HEK293T (cell line): Measurements from ENCODE around the gene GAGE2A.
A peak's percentile ranks its signal among the peaks of the same experiment; 100 is the strongest.
"Not testable (repeated sequence)": the region's sequence is repeated elsewhere in the genome, so short reads cannot be mapped to it uniquely, and the experiment has no call there.

Source experiments
- CTCF ChIA-PET: fragments of 350-600 bp; formaldehyde crosslinking; extraction: SDS; loops from one replicate; lab custom pipeline; 2021; ENCODE audit warnings: antibody characterized with exemption, inconsistent platforms; lab: Yijun Ruan, JAX
- POLR2A ChIA-PET: fragments of 350-600 bp; formaldehyde crosslinking; extraction: SDS; loops from one replicate; lab custom pipeline; 2020; ENCODE audit warnings: antibody characterized with exemption, inconsistent platforms; lab: Yijun Ruan, JAX
- DNase-seq: peaks from one replicate; pipeline ENCODE4 v3.0.0; 2012; ENCODE audit warnings: mixed read lengths; ENCODE audit errors: extremely low spot score
- ARNT ChIP-seq: fragments of 450-650 bp; IDR thresholded peaks from 2 replicates; pipeline ENCODE4 v1.6.1; 2017; ENCODE audit warnings: mild to moderate bottlenecking
- BHLHE40 ChIP-seq: fragments of 450-650 bp; IDR thresholded peaks from 2 replicates; pipeline ENCODE4 v1.6.1; 2016; ENCODE audit warnings: mild to moderate bottlenecking, moderate library complexity, borderline replicate concordance
- CTBP1 ChIP-seq: fragments of 450-650 bp; IDR thresholded peaks from 2 replicates; pipeline ENCODE4 v1.6.1; 2016; ENCODE audit warnings: borderline replicate concordance
- ELF4 ChIP-seq: fragments of 450-650 bp; IDR thresholded peaks from 2 replicates; pipeline ENCODE4 v1.6.1; 2017; ENCODE audit warnings: antibody characterized with exemption
- FOXA1 ChIP-seq: fragments of 450-650 bp; IDR thresholded peaks from 2 replicates; pipeline ENCODE4 v1.6.1; 2016; ENCODE audit warnings: mild to moderate bottlenecking
- FOXK2 ChIP-seq: fragments of 450-650 bp; IDR thresholded peaks from 2 replicates; pipeline ENCODE4 v1.6.1; 2016; ENCODE audit warnings: mild to moderate bottlenecking
- FOXM1 ChIP-seq: fragments of 450-650 bp; IDR thresholded peaks from 2 replicates; pipeline ENCODE4 v1.6.1; 2017; ENCODE audit warnings: mild to moderate bottlenecking, borderline replicate concordance
- HDGF ChIP-seq: fragments of 450-650 bp; IDR thresholded peaks from 2 replicates; pipeline ENCODE4 v1.6.1; 2017; ENCODE audit warnings: antibody characterized with exemption, borderline replicate concordance
- L3MBTL2 ChIP-seq: fragments of 450-650 bp; conservative IDR thresholded peaks from 2 replicates; pipeline ENCODE4 v1.6.1; 2016; ENCODE audit warnings: mild to moderate bottlenecking
- LEF1 ChIP-seq: fragments of 450-650 bp; IDR thresholded peaks from 2 replicates; pipeline ENCODE4 v1.6.1; 2017; ENCODE audit warnings: mild to moderate bottlenecking, borderline replicate concordance
- NFRKB ChIP-seq: fragments of 450-650 bp; IDR thresholded peaks from 2 replicates; pipeline ENCODE4 v1.6.1; 2016; ENCODE audit warnings: mild to moderate bottlenecking, moderate library complexity
- TARDBP ChIP-seq: fragments of 450-650 bp; IDR thresholded peaks from 2 replicates; pipeline ENCODE4 v1.6.1; 2016
- ZNF384 ChIP-seq: fragments of 450-650 bp; IDR thresholded peaks from 2 replicates; pipeline ENCODE4 v1.6.1; 2016
- TF ChIP-seq, protein P1 (sequence below): fragments of 450-650 bp; IDR thresholded peaks from 2 replicates; pipeline ENCODE4 v1.6.1; 2016

Gene GAGE2A, protein sequence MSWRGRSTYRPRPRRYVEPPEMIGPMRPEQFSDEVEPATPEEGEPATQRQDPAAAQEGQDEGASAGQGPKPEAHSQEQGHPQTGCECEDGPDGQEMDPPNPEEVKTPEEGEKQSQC

DNA sequence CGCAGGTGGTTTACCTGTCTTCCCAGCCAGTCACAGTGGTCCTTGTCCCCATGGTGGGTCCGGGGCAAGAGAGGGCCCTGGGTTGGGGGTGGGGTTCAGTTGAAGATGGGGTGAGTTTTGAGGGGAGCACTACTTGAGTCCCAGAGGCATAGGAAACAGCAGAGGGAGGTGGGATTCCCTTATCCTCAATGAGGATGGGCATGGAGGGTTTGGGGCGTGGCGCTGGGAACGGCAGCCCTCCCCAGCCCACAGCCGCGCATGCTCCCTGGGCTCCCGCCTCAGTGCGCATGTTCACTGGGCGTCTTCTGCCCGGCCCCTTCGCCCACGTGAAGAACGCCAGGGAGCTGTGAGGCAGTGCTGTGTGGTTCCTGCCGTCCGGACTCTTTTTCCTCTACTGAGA lies at the start of gene GAGE2A:
TSS of gene GAGE2A (plus strand) at position 301 of the 400 bp plus-strand sequence. CDS start 1,155 bp downstream, outside the sequence.
- POLR2A ChIA-PET, CTCF ChIA-PET, DNase-seq: not testable (repeated sequence)

DNA sequence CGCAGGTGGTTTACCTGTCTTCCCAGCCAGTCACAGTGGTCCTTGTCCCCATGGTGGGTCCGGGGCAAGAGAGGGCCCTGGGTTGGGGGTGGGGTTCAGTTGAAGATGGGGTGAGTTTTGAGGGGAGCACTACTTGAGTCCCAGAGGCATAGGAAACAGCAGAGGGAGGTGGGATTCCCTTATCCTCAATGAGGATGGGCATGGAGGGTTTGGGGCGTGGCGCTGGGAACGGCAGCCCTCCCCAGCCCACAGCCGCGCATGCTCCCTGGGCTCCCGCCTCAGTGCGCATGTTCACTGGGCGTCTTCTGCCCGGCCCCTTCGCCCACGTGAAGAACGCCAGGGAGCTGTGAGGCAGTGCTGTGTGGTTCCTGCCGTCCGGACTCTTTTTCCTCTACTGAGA lies 47.9 kb upstream of the GAGE2A start, which contains the start of gene GAGE12D:
TSS of gene GAGE12D (plus strand) at position 301 of the 400 bp plus-strand sequence. CDS start 1,155 bp downstream, outside the sequence.
- DNase-seq, POLR2A ChIA-PET, CTCF ChIA-PET: not testable (repeated sequence)

DNA sequence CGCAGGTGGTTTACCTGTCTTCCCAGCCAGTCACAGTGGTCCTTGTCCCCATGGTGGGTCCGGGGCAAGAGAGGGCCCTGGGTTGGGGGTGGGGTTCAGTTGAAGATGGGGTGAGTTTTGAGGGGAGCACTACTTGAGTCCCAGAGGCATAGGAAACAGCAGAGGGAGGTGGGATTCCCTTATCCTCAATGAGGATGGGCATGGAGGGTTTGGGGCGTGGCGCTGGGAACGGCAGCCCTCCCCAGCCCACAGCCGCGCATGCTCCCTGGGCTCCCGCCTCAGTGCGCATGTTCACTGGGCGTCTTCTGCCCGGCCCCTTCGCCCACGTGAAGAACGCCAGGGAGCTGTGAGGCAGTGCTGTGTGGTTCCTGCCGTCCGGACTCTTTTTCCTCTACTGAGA lies 38.3 kb upstream of the GAGE2A start, which contains the start of gene GAGE12E:
TSS of gene GAGE12E (plus strand) at position 301 of the 400 bp plus-strand sequence. CDS start 1,155 bp downstream, outside the sequence.
- CTCF ChIA-PET, POLR2A ChIA-PET, DNase-seq: not testable (repeated sequence)

DNA sequence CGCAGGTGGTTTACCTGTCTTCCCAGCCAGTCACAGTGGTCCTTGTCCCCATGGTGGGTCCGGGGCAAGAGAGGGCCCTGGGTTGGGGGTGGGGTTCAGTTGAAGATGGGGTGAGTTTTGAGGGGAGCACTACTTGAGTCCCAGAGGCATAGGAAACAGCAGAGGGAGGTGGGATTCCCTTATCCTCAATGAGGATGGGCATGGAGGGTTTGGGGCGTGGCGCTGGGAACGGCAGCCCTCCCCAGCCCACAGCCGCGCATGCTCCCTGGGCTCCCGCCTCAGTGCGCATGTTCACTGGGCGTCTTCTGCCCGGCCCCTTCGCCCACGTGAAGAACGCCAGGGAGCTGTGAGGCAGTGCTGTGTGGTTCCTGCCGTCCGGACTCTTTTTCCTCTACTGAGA lies 28.8 kb upstream of the GAGE2A start, which contains the start of gene GAGE12F:
TSS of gene GAGE12F (plus strand) at position 301 of the 400 bp plus-strand sequence. CDS start 1,155 bp downstream, outside the sequence.
- POLR2A ChIA-PET, CTCF ChIA-PET, DNase-seq: not testable (repeated sequence)

DNA sequence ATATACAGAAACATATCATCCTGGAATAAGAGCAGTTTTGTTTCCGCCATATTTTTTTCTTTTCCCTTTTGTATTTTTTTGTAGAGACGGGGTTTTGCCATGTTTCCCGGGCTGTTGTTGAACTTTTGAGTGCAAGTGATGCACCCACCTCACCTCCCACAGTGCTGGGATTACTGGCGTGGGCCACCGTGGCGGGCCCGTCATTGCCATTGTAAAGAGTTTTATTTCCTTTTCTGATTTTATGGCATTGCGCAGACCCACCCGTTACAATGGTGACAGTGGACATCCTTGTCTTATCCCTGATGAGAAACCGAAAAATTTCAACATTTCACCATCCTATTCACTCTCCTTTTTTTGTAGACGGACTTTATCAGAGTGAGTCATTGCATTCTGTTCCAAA lies 20.6 kb upstream of the GAGE2A start:
- CTCF ChIA-PET, DNase-seq, POLR2A ChIA-PET: not testable (repeated sequence)

DNA sequence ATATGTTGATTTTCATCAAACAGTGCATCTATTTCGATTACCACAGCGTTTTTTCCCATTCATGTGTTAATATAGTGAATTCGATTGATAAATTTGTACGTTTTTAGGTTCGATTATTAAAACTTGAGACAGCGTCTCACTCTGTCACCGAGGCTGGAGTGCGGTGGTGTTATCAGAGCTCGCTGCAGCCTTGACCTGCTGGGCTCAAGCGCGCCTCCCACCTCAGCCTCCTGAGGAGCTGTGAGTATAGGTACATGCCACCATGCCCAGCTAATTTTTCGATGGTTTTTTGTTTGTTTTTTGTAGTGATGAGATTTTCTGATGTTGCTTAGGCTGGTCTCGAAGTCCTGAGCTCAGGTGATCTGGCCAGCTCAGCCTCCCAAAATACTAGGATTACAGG lies 20.1 kb upstream of the GAGE2A start:
- DNase-seq, CTCF ChIA-PET, POLR2A ChIA-PET: not testable (repeated sequence)

DNA sequence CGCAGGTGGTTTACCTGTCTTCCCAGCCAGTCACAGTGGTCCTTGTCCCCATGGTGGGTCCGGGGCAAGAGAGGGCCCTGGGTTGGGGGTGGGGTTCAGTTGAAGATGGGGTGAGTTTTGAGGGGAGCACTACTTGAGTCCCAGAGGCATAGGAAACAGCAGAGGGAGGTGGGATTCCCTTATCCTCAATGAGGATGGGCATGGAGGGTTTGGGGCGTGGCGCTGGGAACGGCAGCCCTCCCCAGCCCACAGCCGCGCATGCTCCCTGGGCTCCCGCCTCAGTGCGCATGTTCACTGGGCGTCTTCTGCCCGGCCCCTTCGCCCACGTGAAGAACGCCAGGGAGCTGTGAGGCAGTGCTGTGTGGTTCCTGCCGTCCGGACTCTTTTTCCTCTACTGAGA lies 19.2 kb upstream of the GAGE2A start, which contains the start of gene GAGE12G:
TSS of gene GAGE12G (plus strand) at position 301 of the 400 bp plus-strand sequence. CDS start 1,155 bp downstream, outside the sequence.
- POLR2A ChIA-PET, CTCF ChIA-PET, DNase-seq: not testable (repeated sequence)

DNA sequence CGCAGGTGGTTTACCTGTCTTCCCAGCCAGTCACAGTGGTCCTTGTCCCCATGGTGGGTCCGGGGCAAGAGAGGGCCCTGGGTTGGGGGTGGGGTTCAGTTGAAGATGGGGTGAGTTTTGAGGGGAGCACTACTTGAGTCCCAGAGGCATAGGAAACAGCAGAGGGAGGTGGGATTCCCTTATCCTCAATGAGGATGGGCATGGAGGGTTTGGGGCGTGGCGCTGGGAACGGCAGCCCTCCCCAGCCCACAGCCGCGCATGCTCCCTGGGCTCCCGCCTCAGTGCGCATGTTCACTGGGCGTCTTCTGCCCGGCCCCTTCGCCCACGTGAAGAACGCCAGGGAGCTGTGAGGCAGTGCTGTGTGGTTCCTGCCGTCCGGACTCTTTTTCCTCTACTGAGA lies 9.6 kb upstream of the GAGE2A start, which contains the start of gene GAGE12H:
TSS of gene GAGE12H (plus strand) at position 301 of the 400 bp plus-strand sequence. CDS start 1,155 bp downstream, outside the sequence.
- DNase-seq, POLR2A ChIA-PET, CTCF ChIA-PET: not testable (repeated sequence)

DNA sequence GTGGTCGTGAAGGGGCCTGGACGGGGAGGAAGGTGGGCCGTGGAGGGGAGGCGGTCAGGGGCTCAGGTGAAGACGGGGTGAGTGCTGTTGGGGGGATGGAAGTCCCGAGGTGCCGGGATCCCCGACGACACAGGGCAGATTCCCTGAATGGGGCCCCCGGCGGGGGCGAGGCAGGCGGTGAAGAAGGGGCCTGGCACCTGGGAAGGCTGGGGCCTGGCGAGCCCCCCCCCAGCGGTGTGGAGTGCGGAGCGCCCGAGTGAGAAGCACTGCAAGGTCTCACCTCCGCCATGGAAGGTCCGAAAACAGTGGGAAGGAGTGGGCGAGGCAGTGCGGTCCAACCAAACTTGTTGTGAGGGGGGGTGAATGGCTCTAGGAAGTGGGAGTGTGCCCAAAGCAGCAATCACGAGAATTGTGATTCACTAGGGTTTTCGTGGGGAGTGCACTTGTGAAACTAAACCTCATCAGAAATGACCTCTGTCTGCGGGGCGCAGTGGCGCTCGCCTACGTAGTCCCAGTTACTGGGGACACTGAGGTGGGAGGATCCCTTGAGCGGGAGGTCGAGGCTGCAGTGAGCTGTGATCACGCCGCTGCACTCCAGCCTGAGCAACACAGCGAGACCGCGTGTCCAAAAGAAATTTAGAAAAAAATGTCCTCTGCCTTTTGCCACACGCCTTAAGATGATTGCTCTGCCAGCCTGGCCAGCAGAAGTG lies 628 bp downstream of the GAGE2A start:
- CTCF ChIA-PET, DNase-seq, POLR2A ChIA-PET: not testable (repeated sequence)

DNA sequence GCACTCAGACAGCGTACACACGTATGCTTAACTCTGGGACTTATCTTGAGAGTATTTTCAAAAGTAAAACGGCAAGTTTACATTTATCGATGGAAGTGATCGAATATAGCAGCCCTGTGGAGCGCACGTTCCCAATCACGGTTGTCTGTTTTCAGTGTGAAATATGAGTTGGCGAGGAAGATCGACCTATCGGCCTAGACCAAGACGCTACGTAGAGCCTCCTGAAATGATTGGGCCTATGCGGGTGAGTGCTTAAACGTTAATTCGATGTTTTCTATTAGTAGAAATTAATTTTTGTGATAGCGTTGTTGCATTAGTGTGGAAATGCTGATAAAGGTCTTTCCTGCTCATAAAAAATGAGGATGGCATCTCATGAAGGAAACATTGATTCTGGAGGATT lies 1.2 kb downstream of the GAGE2A start:
- DNase-seq, CTCF ChIA-PET, POLR2A ChIA-PET: not testable (repeated sequence)

DNA sequence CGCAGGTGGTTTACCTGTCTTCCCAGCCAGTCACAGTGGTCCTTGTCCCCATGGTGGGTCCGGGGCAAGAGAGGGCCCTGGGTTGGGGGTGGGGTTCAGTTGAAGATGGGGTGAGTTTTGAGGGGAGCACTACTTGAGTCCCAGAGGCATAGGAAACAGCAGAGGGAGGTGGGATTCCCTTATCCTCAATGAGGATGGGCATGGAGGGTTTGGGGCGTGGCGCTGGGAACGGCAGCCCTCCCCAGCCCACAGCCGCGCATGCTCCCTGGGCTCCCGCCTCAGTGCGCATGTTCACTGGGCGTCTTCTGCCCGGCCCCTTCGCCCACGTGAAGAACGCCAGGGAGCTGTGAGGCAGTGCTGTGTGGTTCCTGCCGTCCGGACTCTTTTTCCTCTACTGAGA lies 9.4 kb downstream of the GAGE2A start, which contains the start of gene GAGE1:
TSS of gene GAGE1 (plus strand) at position 301 of the 400 bp plus-strand sequence. CDS start 1,155 bp downstream, outside the sequence.
- POLR2A ChIA-PET, CTCF ChIA-PET, DNase-seq: not testable (repeated sequence)

DNA sequence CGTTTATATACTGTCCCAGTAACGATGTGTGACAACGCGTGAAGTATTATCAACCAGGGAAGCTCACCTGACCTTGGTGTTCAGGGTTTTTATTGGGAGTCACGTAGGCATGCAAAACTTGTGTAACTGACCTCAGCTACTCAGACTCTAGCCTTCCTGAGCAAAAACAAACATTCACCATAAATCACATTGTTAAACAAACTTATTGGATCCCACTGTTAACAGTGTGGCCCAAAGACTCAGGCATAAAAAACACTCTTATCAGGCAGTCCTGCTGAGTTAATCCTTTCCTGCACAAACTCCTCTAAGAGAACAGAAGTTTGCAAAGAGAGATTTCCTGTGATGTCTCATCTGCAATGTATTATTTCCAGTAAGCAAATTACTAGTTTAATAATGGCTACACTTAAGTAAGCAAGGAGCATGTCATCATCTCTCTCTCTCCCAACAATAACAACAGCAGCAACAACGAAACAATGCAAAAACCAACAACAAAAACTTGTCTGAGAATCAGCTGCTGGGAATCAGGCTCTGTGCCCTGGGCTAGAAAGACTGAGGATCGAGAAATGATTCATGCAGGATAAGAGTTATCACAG lies 21.5 kb downstream of the GAGE2A start:
- TF ChIP-seq FOXK2: no peak
- TF ChIP-seq, protein P1, sequence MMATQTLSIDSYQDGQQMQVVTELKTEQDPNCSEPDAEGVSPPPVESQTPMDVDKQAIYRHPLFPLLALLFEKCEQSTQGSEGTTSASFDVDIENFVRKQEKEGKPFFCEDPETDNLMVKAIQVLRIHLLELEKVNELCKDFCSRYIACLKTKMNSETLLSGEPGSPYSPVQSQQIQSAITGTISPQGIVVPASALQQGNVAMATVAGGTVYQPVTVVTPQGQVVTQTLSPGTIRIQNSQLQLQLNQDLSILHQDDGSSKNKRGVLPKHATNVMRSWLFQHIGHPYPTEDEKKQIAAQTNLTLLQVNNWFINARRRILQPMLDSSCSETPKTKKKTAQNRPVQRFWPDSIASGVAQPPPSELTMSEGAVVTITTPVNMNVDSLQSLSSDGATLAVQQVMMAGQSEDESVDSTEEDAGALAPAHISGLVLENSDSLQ: peak; percentile 82
- peak; percentile 76; the same call in 1 of the 2 replicates for TF ChIP-seq CTBP1
- TF ChIP-seq BHLHE40: no peak
- no peak for TF ChIP-seq ELF4
- TF ChIP-seq L3MBTL2: no peak; the same call in 1 of the 2 replicates
- TF ChIP-seq ARNT: peak; percentile 75
- TF ChIP-seq NFRKB: no peak
- 0 out of 2 replicates have a peak, but pooled peaks have one; percentile 4 for TF ChIP-seq FOXM1
- TF ChIP-seq LEF1: no peak
- TF ChIP-seq HDGF: no peak
- TF ChIP-seq FOXA1: no peak
- TF ChIP-seq ZNF384: no peak
- TF ChIP-seq TARDBP: no peak
- CTCF ChIA-PET: interaction anchor here (1.1 kb wide), 1 partner anchor 16 kb away, joined by 3 read pairs; no protein-coding TSS in a partner anchor
- peak; percentile 36 for DNase-seq
- POLR2A ChIA-PET: no interaction called here
